Liver (tissue), 2 donors: ENCODE data around the gene MRPL49.

Source experiments
- TF ChIP-seq, protein P1 (sequence below): fragments of 150-350 bp; IDR thresholded peaks from 2 replicates; pipeline ENCODE4 v1.5.1; 2017; ENCODE audit warnings: improper control_type of control experiment, low read depth, low read length; ENCODE audit not compliant: missing input control
- TF ChIP-seq, protein P2 (sequence below): IDR thresholded peaks from 2 replicates; pipeline ENCODE4 v1.6.1; 2016; ENCODE audit warnings: antibody characterized with exemption
- donor health status: healthy.

DNA sequence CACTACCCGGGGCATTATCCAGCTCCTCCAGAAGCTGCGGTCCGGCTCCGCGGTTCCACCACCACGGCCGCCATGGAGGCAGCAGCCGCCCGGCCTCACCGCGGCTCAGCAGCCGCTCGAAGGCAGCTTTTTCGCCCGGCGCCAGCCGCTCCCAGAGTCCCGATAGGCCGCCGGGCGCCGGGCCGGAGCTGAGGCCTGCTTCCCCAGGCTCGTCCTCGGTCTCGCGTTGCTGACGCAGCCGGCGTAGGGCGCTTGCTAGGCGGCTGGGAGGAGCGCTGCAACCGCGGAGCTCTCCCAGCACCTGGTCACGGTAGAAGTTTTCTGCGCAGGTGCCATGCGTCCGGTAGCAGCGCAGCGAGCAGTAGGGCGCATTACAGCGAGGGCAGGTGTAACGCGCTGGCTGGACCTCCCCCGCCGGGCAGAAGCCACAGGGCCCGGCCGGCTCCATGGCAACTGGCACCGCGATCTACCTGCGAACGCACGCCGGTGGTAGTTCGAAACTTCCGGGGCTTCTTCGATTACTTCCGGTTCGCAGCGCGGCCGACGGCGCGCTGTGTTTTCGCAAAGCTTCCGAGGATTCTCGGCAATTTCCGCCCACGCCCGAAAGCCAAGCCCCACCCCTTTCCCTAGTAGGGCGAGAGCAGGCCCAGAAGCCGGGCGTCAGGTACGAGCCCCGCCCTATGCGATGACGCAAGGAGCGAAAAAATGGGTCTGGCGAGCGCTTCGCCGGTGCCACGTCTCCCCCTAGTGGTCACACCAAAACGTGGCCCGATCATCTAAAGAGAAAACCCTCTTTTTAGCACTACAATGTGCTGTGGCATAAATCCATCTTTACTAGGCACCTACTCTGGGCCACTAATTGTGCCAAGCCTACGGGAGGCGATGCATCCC is 4.7 kb upstream of the MRPL49 start, which contains the start of gene ZNHIT2:
- TF ChIP-seq, protein P1, sequence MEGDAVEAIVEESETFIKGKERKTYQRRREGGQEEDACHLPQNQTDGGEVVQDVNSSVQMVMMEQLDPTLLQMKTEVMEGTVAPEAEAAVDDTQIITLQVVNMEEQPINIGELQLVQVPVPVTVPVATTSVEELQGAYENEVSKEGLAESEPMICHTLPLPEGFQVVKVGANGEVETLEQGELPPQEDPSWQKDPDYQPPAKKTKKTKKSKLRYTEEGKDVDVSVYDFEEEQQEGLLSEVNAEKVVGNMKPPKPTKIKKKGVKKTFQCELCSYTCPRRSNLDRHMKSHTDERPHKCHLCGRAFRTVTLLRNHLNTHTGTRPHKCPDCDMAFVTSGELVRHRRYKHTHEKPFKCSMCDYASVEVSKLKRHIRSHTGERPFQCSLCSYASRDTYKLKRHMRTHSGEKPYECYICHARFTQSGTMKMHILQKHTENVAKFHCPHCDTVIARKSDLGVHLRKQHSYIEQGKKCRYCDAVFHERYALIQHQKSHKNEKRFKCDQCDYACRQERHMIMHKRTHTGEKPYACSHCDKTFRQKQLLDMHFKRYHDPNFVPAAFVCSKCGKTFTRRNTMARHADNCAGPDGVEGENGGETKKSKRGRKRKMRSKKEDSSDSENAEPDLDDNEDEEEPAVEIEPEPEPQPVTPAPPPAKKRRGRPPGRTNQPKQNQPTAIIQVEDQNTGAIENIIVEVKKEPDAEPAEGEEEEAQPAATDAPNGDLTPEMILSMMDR = peak; percentile 96
- TF ChIP-seq, protein P2, sequence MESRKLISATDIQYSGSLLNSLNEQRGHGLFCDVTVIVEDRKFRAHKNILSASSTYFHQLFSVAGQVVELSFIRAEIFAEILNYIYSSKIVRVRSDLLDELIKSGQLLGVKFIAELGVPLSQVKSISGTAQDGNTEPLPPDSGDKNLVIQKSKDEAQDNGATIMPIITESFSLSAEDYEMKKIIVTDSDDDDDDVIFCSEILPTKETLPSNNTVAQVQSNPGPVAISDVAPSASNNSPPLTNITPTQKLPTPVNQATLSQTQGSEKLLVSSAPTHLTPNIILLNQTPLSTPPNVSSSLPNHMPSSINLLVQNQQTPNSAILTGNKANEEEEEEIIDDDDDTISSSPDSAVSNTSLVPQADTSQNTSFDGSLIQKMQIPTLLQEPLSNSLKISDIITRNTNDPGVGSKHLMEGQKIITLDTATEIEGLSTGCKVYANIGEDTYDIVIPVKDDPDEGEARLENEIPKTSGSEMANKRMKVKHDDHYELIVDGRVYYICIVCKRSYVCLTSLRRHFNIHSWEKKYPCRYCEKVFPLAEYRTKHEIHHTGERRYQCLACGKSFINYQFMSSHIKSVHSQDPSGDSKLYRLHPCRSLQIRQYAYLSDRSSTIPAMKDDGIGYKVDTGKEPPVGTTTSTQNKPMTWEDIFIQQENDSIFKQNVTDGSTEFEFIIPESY = peak; percentile 90
